Measurements from ENCODE around the gene SPRED1. TPM values are rescaled to one million over a fixed set of nuclear protein-coding genes. Genes with fewer than 3 reads are reported as not detected.

Gene SPRED1
- total RNA-seq, 1 donor from 2014 or later: 77.4 TPM

GRCh38 chr15:38367476-38367875, 114.8 kb downstream of the SPRED1 start:
- DNase-seq: no peak

- DNase-seq: no peak
These were observed 117.4 kb downstream of the SPRED1 start for GRCh38 chr15:38369936-38370478.

DNA sequence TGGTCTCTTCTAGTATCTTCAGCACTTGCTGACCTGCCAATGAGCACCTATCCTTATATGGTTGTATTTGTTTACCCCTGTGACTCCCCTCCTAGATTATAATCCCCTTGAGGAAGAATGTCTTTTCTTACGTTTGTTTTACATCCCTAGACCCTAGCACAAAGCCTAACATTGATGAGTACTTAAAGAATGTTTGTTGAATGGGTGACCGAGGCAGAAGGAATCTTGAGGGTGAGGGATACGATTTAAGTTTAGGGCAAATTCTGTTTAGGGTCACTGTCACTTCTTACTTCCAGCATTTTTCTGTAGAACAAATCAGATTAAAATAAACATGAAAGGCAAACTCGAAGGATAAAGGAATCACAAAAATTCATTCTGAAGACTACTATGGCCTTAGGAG, 120.4 kb downstream of the SPRED1 start:
- no peak for DNase-seq

DNA sequence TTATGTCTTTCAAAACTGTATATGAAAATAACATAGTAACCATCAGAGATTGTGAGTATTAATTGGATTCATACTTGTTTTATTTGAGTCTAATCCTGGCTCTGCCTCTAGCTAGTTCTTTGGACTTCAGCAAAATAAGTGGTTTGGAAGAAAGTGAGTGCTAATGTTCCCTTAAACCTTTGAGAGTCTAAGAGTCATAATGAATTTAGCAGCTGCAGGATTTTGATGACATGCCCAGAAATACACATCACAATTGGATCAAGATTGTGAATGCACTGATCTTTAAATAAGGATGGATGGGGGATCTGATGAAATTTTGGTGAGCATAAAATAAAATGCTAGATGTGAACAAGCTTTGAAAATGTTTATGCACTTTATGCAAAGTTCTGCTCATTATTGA, 121.4 kb downstream of the SPRED1 start:
- no peak for DNase-seq

GRCh38 chr15:38374556-38374955, 121.9 kb downstream of the SPRED1 start:
- DNase-seq: no peak

DNA sequence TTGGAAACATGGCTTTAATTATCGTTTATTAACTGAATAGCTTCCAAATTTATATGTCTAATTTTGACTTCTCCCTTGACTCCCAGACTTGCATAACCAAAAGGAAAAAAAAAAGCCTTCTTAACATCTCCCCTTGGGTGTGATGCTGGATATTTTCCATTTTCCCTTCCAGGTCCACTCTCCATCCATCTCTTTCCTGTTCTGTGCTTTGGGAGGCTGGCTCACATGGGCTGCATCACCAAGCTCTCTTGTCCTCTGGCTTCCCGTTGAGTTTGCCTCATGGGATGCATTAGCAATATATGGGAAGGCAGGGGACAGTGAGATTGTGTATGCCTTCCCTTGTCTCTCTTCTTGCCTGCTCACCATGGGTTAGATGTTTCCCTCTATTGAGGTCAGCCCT, 123.4 kb downstream of the SPRED1 start:
- no peak for DNase-seq

DNA sequence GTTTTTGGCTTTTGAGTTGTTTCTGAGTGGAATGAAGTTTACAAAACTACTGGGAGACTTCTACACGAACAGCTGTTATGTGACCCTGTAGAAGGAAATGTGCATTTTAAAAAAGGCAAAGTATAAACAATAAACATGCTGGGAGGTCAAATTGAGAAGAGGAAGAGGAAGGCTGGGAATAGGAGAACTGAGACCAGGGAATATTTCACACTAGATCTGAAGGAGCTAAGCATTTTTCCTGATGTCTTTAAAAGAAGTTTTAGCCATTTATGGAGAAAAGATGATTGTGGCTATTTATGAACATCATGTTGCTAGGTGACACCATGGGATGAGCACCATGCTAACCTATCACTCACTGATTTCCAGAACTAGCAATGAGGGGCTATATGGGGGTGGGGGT, 125.0 kb downstream of the SPRED1 start:
- no peak for DNase-seq

- peak; percentile 20 for DNase-seq
These were observed 125.5 kb downstream of the SPRED1 start for GRCh38 chr15:38378161-38378560.

GRCh38 chr15:38389924-38390542, 137.4 kb downstream of the SPRED1 start:
- no peak for DNase-seq

- DNase-seq: no peak
These were observed 138.6 kb downstream of the SPRED1 start for GRCh38 chr15:38391191-38391590.

GRCh38 chr15:38398134-38398533, 145.5 kb downstream of the SPRED1 start:
- no peak for DNase-seq

DNA sequence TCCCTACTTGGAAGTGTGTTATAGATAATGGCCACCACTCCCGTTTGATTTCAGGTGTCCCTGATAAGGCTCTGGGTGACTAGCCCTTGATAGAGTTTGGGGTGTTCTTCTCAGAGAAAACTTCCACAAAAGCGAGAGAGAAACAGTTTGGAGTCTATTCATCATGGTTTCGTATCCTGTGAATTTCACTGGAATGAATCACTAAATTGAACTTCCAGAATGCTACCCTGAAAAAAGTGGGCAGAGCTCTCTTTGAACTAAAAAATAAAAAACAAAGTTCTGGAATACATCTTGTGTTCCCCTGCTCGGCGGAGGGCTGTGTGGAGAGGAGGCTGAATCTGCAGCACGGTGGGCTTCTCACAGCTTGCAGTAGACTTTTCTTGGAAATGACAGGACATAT, 148.5 kb downstream of the SPRED1 start:
- no peak for DNase-seq

GRCh38 chr15:38401701-38402100, 149.1 kb downstream of the SPRED1 start:
- no peak for DNase-seq

- DNase-seq: no peak
These were observed 153.8 kb downstream of the SPRED1 start for GRCh38 chr15:38406436-38406835.

Other genes with a start within 250 kb of the SPRED1 start
- gene FAM98B, start 201.3 kb downstream of the SPRED1 start, total RNA-seq: 47.9 TPM

All from occipital lobe (tissue), 2 donors.